ENCODE data around the gene KLK12. TPM values are rescaled to one million over a fixed set of nuclear protein-coding genes. Genes with fewer than 3 reads are reported as not detected.

KLK12 gene
- total RNA-seq, 2 experiments from 2014 or later, result not detected

GRCh38 chr19:51040151-51040550 lies 5.3 kb upstream of the KLK12 start:
- ChIA-PET POLR2A (no interaction called here), CTCF (no interaction called here)
- Mint-ChIP-seq H3K9me3 (ENCODE audit: insufficient read depth) (no peaks in the 10 kb centered on the region), H3K27ac (no peak overlapping the region), H3K36me3 (ENCODE audit: low read depth) (no peaks in the 10 kb centered on the region), H3K4me1 (ENCODE audit: low read depth) (no peaks in the 10 kb centered on the region), H3K4me3 (no peak overlapping the region), H3K27me3 (ENCODE audit: low read depth) (peaks cover 4% of the 10 kb centered on the region)
- ATAC-seq, result no peak
- no peak for DNase-seq

DNA sequence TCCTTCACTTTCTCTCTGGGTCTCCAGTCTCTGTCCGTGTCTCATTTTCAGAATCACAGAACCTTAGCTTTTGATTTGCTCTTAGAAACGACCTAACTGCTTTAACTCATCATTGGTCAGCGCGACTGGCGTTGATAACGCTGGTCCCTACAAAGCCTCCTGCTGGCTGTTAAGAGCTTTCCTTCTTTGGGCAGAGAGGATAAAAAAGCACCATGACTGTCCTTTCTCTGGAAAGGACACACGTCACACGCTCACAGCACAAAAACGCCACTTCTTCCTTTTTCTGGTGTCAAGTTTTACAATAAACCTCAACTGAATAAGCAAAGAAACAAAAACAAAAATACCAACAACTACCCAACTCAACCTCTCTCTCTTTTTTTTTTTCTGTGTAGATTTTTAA lies 1.7 kb upstream of the KLK12 start:
- ATAC-seq (no peak), DNase-seq (no peak)
- Mint-ChIP-seq H3K4me3 (no peak overlapping the region), H3K4me1 (ENCODE audit: low read depth) (no peaks in the 10 kb centered on the region), H3K9me3 (ENCODE audit: insufficient read depth) (no peaks in the 10 kb centered on the region), H3K27me3 (ENCODE audit: low read depth) (peaks cover 7% of the 10 kb centered on the region), H3K27ac (no peak overlapping the region), H3K36me3 (ENCODE audit: low read depth) (no peaks in the 10 kb centered on the region)
- ChIA-PET CTCF (no interaction called here), POLR2A (no interaction called here)

DNA sequence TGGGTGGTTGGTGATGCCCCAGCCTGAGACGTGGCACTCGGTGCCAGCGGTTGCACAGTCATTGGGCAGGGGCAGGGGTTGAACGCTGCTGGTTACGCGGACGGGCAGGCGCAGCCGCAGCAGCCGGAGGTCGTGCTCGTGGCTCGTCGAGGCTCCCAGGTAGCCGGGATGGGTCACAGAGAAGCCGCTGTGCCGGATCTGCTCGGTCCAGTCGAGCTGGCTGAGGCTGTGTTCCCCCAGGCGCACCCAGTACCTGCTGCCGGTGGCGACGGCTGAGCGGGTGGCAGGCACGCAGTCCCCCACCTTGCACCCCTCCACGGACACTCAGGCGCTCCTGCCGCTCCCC lies 2.9 kb downstream of the KLK12 start:
- Mint-ChIP-seq H3K4me1 (ENCODE audit: low read depth) (no peaks in the 10 kb centered on the region), H3K4me3 (no peak overlapping the region), H3K27ac (no peak overlapping the region), H3K36me3 (ENCODE audit: low read depth) (no peaks in the 10 kb centered on the region), H3K27me3 (ENCODE audit: low read depth) (peaks cover 10% of the 10 kb centered on the region), H3K9me3 (ENCODE audit: insufficient read depth) (no peaks in the 10 kb centered on the region)
- ChIA-PET POLR2A (no interaction called here), CTCF (no interaction called here)
- ATAC-seq, result no peak
- DNase-seq, result no peak

DNA sequence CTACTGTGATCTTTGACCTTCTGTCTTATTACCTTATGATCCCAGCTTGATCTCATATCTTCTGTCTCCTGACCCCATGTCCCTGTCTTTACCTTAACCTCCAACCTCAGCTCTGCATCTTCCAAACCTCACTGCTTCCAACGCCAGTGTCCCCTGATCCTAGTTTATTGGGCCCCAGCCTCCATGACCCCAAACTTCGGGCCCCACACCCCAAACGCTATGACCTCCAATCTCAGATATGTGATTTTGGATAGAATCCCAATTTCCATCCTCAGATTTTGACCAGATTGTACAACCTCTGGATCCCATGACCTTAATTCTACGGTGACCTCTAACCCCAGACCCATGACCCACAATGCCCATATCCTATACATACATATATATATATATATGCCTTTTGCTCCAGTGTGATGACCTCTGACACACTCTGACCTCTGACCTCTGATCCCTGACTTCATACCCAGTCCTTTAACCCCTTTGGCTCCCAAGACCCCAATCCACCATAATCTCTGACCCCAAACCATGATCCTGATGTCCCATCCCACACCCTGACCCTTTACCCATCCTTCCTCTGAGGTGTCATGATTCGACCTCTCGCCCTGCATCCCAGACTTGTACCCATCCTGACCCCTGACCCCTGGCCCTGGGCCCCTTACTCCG lies 3.5 kb downstream of the KLK12 start:
- no peaks in the 10 kb centered on the region for H3K9me3 Mint-ChIP-seq (ENCODE audit: insufficient read depth)
- ATAC-seq (no peak), DNase-seq (no peak)
- peaks cover 10% of the 10 kb centered on the region for H3K27me3 Mint-ChIP-seq (ENCODE audit: low read depth)
- H3K4me1 Mint-ChIP-seq (ENCODE audit: low read depth), result no peaks in the 10 kb centered on the region
- ChIA-PET POLR2A (no interaction called here), CTCF (no interaction called here)
- H3K4me3 Mint-ChIP-seq, result no peak overlapping the region
- H3K27ac Mint-ChIP-seq, result no peak overlapping the region
- no peaks in the 10 kb centered on the region for H3K36me3 Mint-ChIP-seq (ENCODE audit: low read depth)

DNA sequence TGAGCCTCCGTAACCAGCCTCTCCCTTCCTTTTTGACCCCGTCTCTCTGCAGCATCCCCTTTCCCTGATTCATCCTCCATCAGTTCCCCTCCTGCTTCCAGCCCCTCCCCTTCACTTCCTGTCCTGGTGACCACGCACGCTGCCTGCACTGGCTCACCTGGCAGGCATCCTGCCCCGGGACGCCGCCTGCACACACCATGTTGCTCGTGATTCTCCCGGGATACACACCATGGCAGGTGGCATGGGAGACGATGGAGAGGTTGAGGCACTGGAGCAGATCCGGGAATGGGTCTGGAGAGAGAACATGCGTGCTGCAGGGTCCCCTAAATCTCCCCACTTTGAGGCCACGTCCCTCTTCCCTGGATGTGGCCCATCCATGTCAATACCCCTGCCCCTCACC lies 4.2 kb downstream of the KLK12 start:
- no peak overlapping the region for H3K4me3 Mint-ChIP-seq
- H3K4me1 Mint-ChIP-seq (ENCODE audit: low read depth), result no peaks in the 10 kb centered on the region
- H3K27me3 Mint-ChIP-seq (ENCODE audit: low read depth), result peaks cover 8% of the 10 kb centered on the region
- H3K36me3 Mint-ChIP-seq (ENCODE audit: low read depth), result no peaks in the 10 kb centered on the region
- DNase-seq (no peak), ATAC-seq (no peak)
- no peak overlapping the region for H3K27ac Mint-ChIP-seq
- CTCF ChIA-PET, result no interaction called here
- POLR2A ChIA-PET, result no interaction called here
- no peaks in the 10 kb centered on the region for H3K9me3 Mint-ChIP-seq (ENCODE audit: insufficient read depth)

DNA sequence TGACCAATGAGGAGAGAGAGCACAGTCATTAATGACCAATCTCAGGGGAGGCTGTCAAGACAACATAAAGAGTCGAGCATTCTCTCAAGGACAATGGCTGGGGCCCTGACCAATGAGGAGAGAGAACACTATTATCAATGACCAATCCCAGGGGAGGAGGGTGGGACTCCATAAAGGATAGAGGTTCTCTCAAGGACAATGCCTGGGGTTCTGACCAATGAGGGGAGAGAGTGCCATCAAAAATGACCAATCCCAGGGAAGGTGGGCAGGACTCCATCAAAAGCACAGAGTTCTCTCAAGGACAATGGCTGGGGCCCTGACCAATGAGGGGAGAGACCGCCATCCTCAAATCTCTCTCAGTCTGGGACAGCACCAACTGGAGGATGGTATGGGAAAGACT lies 5.1 kb downstream of the KLK12 start:
- Mint-ChIP-seq H3K4me3 (no peak overlapping the region), H3K27ac (no peak overlapping the region), H3K4me1 (ENCODE audit: low read depth) (no peaks in the 10 kb centered on the region), H3K9me3 (ENCODE audit: insufficient read depth) (no peaks in the 10 kb centered on the region), H3K36me3 (ENCODE audit: low read depth) (no peaks in the 10 kb centered on the region), H3K27me3 (ENCODE audit: low read depth) (peaks cover 8% of the 10 kb centered on the region)
- DNase-seq, result no peak
- ChIA-PET CTCF (no interaction called here), POLR2A (no interaction called here)
- ATAC-seq, result no peak

GRCh38 chr19:51027873-51028272 lies 6.9 kb downstream of the KLK12 start:
- Mint-ChIP-seq H3K4me1 (ENCODE audit: low read depth) (no peaks in the 10 kb centered on the region), H3K27ac (no peak overlapping the region), H3K27me3 (ENCODE audit: low read depth) (peaks cover 4% of the 10 kb centered on the region), H3K9me3 (ENCODE audit: insufficient read depth) (no peaks in the 10 kb centered on the region), H3K4me3 (no peak overlapping the region), H3K36me3 (ENCODE audit: low read depth) (no peaks in the 10 kb centered on the region)
- POLR2A ChIA-PET, result no interaction called here
- DNase-seq, result no peak
- CTCF ChIA-PET, result no interaction called here
- ATAC-seq, result no peak

DNA sequence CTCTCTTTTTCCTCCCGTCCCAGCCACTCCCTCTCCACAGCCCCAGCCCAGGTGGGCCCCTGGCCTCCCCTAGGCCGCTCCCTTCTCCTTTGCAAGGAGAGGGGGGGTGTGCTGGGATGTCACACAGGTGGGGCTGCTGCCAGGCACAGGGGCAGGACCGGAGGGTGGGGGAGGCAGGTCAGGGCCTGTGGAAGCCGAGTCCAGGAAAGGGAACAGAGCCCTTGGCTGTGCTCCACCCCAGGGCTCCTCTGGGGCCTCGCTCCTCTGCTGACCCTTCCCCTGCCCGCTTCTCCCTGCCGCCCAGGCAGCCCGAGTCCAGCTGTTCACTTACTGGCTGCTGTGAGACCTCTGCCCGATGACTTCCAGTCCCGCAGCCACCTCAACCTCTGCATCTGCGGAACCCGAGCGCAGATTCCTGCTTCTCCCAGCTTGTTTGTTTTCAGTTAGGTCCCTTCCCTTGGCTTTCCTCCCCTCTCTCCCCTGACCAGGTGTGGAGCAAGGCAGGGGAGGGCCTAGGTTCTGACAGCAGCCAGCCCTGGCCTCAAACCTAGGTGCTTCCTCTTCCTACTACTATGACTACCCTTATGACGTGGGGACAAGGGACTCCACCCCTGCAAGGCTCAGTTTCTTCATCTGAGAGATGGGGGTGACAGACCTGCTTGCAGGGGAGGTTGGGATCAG lies 7.5 kb downstream of the KLK12 start:
- H3K4me1 Mint-ChIP-seq (ENCODE audit: low read depth), result no peaks in the 10 kb centered on the region
- ATAC-seq (no peak), DNase-seq (no peak)
- H3K27ac Mint-ChIP-seq, result no peak overlapping the region
- no peaks in the 10 kb centered on the region for H3K36me3 Mint-ChIP-seq (ENCODE audit: low read depth)
- peaks cover 10% of the 10 kb centered on the region for H3K27me3 Mint-ChIP-seq (ENCODE audit: low read depth)
- POLR2A ChIA-PET, result no interaction called here
- CTCF ChIA-PET, result no interaction called here
- H3K4me3 Mint-ChIP-seq, result no peak overlapping the region
- no peaks in the 10 kb centered on the region for H3K9me3 Mint-ChIP-seq (ENCODE audit: insufficient read depth)

DNA sequence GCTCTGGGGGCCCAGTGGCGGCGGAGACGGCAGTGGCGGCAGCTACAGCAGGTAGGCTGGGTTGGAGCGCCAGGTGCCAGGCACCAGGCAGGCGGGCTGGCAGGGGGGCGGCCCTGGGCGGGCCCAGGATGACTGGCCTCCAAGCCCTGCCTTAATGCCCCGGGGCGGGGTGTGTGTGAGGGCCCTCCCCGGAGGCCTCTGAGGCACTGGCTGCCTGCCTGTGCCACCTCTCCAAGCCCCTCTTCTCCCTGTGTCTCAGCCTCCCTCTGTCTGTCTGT lies 8.3 kb downstream of the KLK12 start, which contains the start of gene KLK11:
TSS of gene KLK11 (minus strand) at position 63 of the 278 bp plus-strand sequence. CDS start 985 bp downstream, outside the sequence.
- peaks cover 12% of the 10 kb centered on the region for H3K27me3 Mint-ChIP-seq (ENCODE audit: low read depth)

GRCh38 chr19:51025809-51026553 lies 8.8 kb downstream of the KLK12 start:
- no peak for DNase-seq
- Mint-ChIP-seq H3K36me3 (ENCODE audit: low read depth) (no peaks in the 10 kb centered on the region), H3K4me3 (no peak overlapping the region), H3K27me3 (ENCODE audit: low read depth) (peaks cover 15% of the 10 kb centered on the region), H3K27ac (no peak overlapping the region), H3K9me3 (ENCODE audit: insufficient read depth) (no peaks in the 10 kb centered on the region), H3K4me1 (ENCODE audit: low read depth) (no peaks in the 10 kb centered on the region)
- ChIA-PET POLR2A (no interaction called here), CTCF (interaction anchor here (0.6 kb wide), 1 partner anchor 144 kb away, joined by 3 read pairs; no protein-coding TSS in a partner anchor)
- ATAC-seq, result no peak

More for the DNA sequence above, 8.3 kb downstream of the KLK12 start, which contains the start of gene KLK11:
- POLR2A ChIA-PET, result no interaction called here
- no peak for ATAC-seq
- no peaks in the 10 kb centered on the region for H3K36me3 Mint-ChIP-seq (ENCODE audit: low read depth)
- no peak within 1 kb of the TSS for H3K4me3 Mint-ChIP-seq
- no peak within 1 kb of the TSS for H3K27ac Mint-ChIP-seq
- no peaks in the 10 kb centered on the region for H3K4me1 Mint-ChIP-seq (ENCODE audit: low read depth)
- DNase-seq, result no peak
- no peaks in the 10 kb centered on the region for H3K9me3 Mint-ChIP-seq (ENCODE audit: insufficient read depth)
- CTCF ChIA-PET, result no interaction called here

DNA sequence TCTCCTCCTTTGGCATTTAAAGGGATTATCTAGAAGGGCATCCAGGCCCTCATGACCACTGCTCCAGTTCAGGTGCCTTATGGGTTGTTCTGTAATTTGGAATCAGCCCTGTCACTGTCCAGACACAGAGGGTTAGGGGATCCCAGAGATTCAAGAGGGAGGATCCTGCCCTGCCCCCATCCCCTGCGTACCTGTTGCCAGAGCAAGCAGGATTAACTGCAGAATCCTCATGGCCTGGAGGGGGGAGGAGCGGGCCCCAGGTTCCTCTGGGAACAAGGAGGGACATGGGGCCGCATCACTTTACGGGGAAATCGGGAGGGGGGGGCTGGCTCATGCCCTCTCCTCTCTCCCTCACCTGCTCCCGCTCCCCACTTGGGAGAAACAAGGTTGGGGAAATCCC lies 9.4 kb downstream of the KLK12 start:
- Mint-ChIP-seq H3K27ac (no peak overlapping the region), H3K36me3 (ENCODE audit: low read depth) (no peaks in the 10 kb centered on the region), H3K4me1 (ENCODE audit: low read depth) (no peaks in the 10 kb centered on the region), H3K9me3 (ENCODE audit: insufficient read depth) (no peaks in the 10 kb centered on the region), H3K27me3 (ENCODE audit: low read depth) (peaks cover 16% of the 10 kb centered on the region), H3K4me3 (no peak overlapping the region)
- no peak for ATAC-seq
- DNase-seq, result no peak
- CTCF ChIA-PET, result interaction anchor here (0.6 kb wide), 1 partner anchor 145 kb away, joined by 3 read pairs; no protein-coding TSS in a partner anchor
- POLR2A ChIA-PET, result no interaction called here

DNA sequence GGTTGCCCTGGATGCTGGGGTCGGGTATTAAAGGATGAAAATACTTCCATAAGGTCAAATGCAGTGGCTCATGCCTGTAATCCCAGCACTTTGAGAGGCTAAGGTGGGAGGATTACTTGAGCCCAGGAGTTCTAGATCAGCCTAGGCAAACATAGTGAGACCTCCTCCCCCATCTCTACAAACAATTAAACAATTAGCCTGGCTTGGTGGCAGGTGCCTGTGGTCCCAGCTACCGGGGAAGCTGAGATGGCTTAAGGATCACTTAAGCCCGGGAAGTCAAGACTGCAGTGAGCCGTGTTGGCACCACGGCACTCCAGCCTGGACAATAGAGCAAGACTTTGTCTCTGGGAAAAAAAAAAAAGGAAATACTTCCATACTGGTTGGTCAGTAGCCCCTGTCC lies 9.9 kb downstream of the KLK12 start:
- CTCF ChIA-PET, result no interaction called here
- ATAC-seq, result no peak
- Mint-ChIP-seq H3K27me3 (ENCODE audit: low read depth) (peaks cover 21% of the 10 kb centered on the region), H3K9me3 (ENCODE audit: insufficient read depth) (no peaks in the 10 kb centered on the region), H3K4me3 (no peak overlapping the region), H3K27ac (no peak overlapping the region), H3K36me3 (ENCODE audit: low read depth) (no peaks in the 10 kb centered on the region), H3K4me1 (ENCODE audit: low read depth) (peaks cover 1% of the 10 kb centered on the region)
- DNase-seq, result no peak
- POLR2A ChIA-PET, result no interaction called here

Measured in activated CD8-positive, alpha-beta T cell treated with anti-CD3 and anti-CD28 coated beads, Interleukin-2, amount 10 ng/mL, durations not matched to agents 7 days and 5 days (primary cell).